Hematopoietic multipotent progenitor cell treated with erythropoietin and hydrocortisone succinate and interleukin-3 and kit ligand, for 8 days (in vitro differentiated cells): ENCODE measurements around the gene MYOZ1.

Source experiments
- DNase-seq: peaks from one replicate; pipeline ENCODE4 v3.0.0-alpha.2; 2015

Gene MYOZ1

GRCh38 chr10:73591935-73592699 lies 49.2 kb downstream of the MYOZ1 start:
- peak; percentile 36 for DNase-seq

- DNase-seq, result peak; percentile 44
Measured at GRCh38 chr10:73590881-73591799, 50.1 kb downstream of the MYOZ1 start, which contains the start of gene USP54. Gene USP54 (minus strand): TSS chr10:73591342. CDS start chr10:73575658, 15,684 bp downstream.

- DNase-seq, result no peak
Measured at GRCh38 chr10:73589563-73590126, 51.6 kb downstream of the MYOZ1 start.

- no peak for DNase-seq
Measured at GRCh38 chr10:73588656-73589055, 52.6 kb downstream of the MYOZ1 start.

GRCh38 chr10:73586583-73586984 lies 54.7 kb downstream of the MYOZ1 start:
- peak; percentile 59 for DNase-seq

GRCh38 chr10:73585327-73585726 lies 55.9 kb downstream of the MYOZ1 start:
- no peak for DNase-seq

- DNase-seq, result no peak
Measured at GRCh38 chr10:73584737-73585136, 56.5 kb downstream of the MYOZ1 start.

- no peak for DNase-seq
Measured at GRCh38 chr10:73581918-73582317, 59.4 kb downstream of the MYOZ1 start.
